NAMALWA (cell line): Measurements from ENCODE around the gene OPN1MW.
A peak's percentile ranks its signal among the peaks of the same experiment; 100 is the strongest.
"Not testable (repeated sequence)": the region's sequence is repeated elsewhere in the genome, so short reads cannot be mapped to it uniquely, and the experiment has no call there.

Experiments
- DNase-seq: peaks from one replicate; pipeline ENCODE4 v3.0.0-alpha.2; 2015; ENCODE audit warnings: low spot score

OPN1MW gene

GRCh38 chrX:154182296-154182695 is at the start of gene OPN1MW:
Gene OPN1MW (plus strand): TSS chrX:154182596. CDS start chrX:154182678, 82 bp downstream.
- DNase-seq = not testable (repeated sequence)

- DNase-seq = no peak
Observed at GRCh38 chrX:154135458-154136229, 46.8 kb upstream of the OPN1MW start.

GRCh38 chrX:154136627-154137161 is 45.7 kb upstream of the OPN1MW start:
- DNase-seq = peak; percentile 69

- DNase-seq = no peak
Observed at GRCh38 chrX:154138857-154139256, 43.5 kb upstream of the OPN1MW start.

- DNase-seq = no peak
Observed at GRCh38 chrX:154140206-154140605, 42.2 kb upstream of the OPN1MW start.

GRCh38 chrX:154140742-154141141 is 41.7 kb upstream of the OPN1MW start:
- no peak for DNase-seq

- DNase-seq = no peak
Observed at GRCh38 chrX:154142386-154142785, 40.0 kb upstream of the OPN1MW start.

GRCh38 chrX:154142950-154143745 is 39.2 kb upstream of the OPN1MW start:
- no peak for DNase-seq

GRCh38 chrX:154144010-154144409 is 38.4 kb upstream of the OPN1MW start, which contains the start of gene OPN1LW:
Gene OPN1LW (plus strand): TSS chrX:154144243. CDS start chrX:154144284, 41 bp downstream.
- not testable (repeated sequence) for DNase-seq

- not testable (repeated sequence) for DNase-seq
Observed at GRCh38 chrX:154151030-154151429, 31.4 kb upstream of the OPN1MW start.

GRCh38 chrX:154156221-154156620 is 26.2 kb upstream of the OPN1MW start:
- DNase-seq = not testable (repeated sequence)

GRCh38 chrX:154157207-154157606 is 25.2 kb upstream of the OPN1MW start:
- not testable (repeated sequence) for DNase-seq

GRCh38 chrX:154159345-154159744 is 23.1 kb upstream of the OPN1MW start:
- DNase-seq = not testable (repeated sequence)

GRCh38 chrX:154164902-154165301 is 17.5 kb upstream of the OPN1MW start:
- not testable (repeated sequence) for DNase-seq

- not testable (repeated sequence) for DNase-seq
Observed at GRCh38 chrX:154168384-154168783, 14.0 kb upstream of the OPN1MW start.

GRCh38 chrX:154172535-154172943 is 9.9 kb upstream of the OPN1MW start:
- DNase-seq = not testable (repeated sequence)

- DNase-seq = not testable (repeated sequence)
Observed at GRCh38 chrX:154174356-154174755, 8.0 kb upstream of the OPN1MW start.

GRCh38 chrX:154183794-154184193 is 1.4 kb downstream of the OPN1MW start:
- DNase-seq = not testable (repeated sequence)

- not testable (repeated sequence) for DNase-seq
Observed at GRCh38 chrX:154192846-154193245, 10.4 kb downstream of the OPN1MW start.

GRCh38 chrX:154194316-154194715 is 11.9 kb downstream of the OPN1MW start:
- not testable (repeated sequence) for DNase-seq

- DNase-seq = not testable (repeated sequence)
Observed at GRCh38 chrX:154196466-154196865, 14.1 kb downstream of the OPN1MW start.

- DNase-seq = not testable (repeated sequence)
Observed at GRCh38 chrX:154209670-154210418, 27.4 kb downstream of the OPN1MW start.
